NCI-H146 treated with DMSO at 0.1 percent for 48 hours (cell line): ENCODE measurements around the gene IFNA16.
"Not testable (repeated sequence)": the region's sequence is repeated elsewhere in the genome, so short reads cannot be mapped to it uniquely, and the experiment has no call there.

Experiments used
- DNase-seq: peaks from one replicate; lab custom pipeline; 2025; ENCODE audit not compliant: unreplicated experiment; lab: John Stamatoyannopoulos, UW

The IFNA16 gene

GRCh38 chr9:21202105-21202504 is 15.0 kb downstream of the IFNA16 start, which contains the start of gene IFNA7:
IFNA7 (minus strand) TSS chr9:21202205; CDS start chr9:21202165, 40 bp downstream.
- not testable (repeated sequence) for DNase-seq

GRCh38 chr9:21194867-21195776 is 22.0 kb downstream of the IFNA16 start:
- not testable (repeated sequence) for DNase-seq

- not testable (repeated sequence) for DNase-seq
Observed at GRCh38 chr9:21187487-21187886, 29.6 kb downstream of the IFNA16 start, which contains the start of gene IFNA4. IFNA4 (minus strand) TSS chr9:21187587; CDS start chr9:21187531, 56 bp downstream.

- DNase-seq = not testable (repeated sequence)
Observed at GRCh38 chr9:21182810-21183736, 34.0 kb downstream of the IFNA16 start.

- no peak for DNase-seq
Observed at GRCh38 chr9:21174671-21175070, 42.4 kb downstream of the IFNA16 start.

GRCh38 chr9:21172156-21172555 is 45.0 kb downstream of the IFNA16 start:
- no peak for DNase-seq

- DNase-seq = no peak
Observed at GRCh38 chr9:21171351-21171750, 45.8 kb downstream of the IFNA16 start.

GRCh38 chr9:21166560-21166959 is 50.6 kb downstream of the IFNA16 start, which contains the start of gene IFNA21:
IFNA21 (minus strand) TSS chr9:21166660; CDS start chr9:21166612, 48 bp downstream.
- DNase-seq = not testable (repeated sequence)
